GM21619 (cell line): ENCODE results near the gene MBD5.

Experiments
- ATAC-seq: cut with Tn5 transposase; IDR thresholded peaks from one replicate; pipeline ENCODE4 v1.9.1; 2021; ENCODE audit not compliant: unreplicated experiment

MBD5 gene

DNA sequence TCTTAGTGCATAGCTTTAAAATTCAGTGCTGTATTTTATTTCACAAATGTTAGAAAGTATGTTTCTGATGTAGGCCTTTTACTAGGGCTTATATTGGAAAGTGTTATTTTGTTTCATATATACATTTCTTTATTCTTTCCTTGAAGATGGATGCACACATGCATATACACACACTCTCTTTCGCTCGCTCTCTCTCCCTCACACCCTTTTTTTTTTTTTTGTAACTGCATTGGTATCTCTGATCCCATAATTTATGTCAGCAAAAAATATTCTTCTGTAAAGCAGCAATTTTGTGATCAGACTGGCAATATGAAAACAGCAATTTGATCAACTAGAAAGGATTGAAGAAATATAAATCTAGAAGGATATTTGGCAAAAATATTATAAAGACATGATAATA is 2.0 kb downstream of the MBD5 start:
- ATAC-seq, result no peak

DNA sequence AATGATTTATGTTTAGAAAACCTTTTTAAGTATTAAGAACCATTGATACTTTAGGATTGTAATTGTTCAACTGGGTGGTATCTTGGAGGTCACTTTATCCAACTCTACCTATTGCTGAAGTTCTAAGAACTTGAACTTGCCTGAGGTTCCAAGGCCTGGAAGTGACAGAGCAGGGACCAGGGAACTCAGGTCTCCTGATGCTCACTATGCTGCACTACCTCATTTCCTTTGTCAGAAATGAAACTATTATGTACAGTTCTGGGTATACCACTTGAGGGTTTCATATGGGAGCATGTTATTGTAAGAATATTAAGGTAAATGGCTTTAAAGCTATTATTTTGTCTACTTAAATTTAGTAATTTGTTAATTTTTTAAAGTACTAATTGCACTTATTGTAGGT is 3.0 kb downstream of the MBD5 start:
- ATAC-seq, result peak; percentile 29

DNA sequence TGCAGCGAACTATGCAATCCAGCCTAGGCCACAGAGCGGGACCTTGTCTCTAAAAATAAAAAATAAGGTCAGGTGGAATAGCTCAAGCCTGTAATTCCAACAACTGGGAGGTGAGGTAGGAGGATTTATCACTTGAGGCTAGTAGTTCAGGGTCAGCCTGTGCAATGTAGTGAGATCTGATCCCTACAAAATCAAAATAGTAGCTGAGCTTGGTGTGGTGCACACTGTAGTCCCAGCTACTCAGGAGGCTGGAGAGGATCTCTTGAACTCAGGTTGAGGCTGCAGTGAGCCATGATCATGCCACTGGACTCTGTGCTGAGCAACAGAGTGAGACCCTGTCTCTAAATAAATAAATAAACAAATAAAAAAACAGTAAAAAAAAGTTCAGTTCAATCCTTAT is 5.7 kb downstream of the MBD5 start:
- ATAC-seq, result no peak

DNA sequence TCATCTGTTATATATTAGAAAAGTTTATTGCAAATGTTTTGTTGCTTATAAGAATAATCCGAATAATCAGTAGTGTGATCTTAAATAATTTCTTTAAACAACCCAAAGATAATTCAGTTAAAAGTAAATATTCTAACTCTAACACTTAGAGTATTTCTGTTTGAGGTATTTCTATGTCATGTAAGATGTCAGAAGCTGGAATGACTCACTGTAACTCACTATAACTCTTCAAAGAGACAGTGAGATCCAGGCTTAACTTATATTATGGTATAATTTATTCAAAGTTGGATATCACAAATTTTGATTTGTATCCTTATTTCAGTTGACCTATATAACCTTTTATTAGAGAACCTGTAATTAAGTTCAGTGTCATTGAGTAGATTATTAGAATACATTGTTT is 6.9 kb downstream of the MBD5 start:
- no peak for ATAC-seq

DNA sequence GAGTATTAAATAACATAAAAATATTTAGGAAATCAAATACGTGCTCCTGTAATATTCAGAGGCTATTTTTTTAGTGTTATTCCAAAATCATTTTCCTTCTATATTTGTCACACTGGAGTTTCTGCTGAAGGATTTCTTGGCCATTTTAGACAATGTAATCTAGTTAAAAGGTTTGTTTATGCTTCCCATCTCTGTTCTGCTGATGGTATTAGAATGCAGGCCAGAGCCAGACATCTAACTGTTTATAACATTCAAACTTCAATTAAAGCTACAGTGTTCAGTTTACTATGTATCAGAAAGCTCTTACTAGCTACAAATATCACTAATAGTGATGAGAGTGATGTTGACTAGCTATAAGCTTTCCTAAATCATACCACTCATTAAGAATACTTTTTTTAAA is 7.9 kb downstream of the MBD5 start:
- no peak for ATAC-seq

DNA sequence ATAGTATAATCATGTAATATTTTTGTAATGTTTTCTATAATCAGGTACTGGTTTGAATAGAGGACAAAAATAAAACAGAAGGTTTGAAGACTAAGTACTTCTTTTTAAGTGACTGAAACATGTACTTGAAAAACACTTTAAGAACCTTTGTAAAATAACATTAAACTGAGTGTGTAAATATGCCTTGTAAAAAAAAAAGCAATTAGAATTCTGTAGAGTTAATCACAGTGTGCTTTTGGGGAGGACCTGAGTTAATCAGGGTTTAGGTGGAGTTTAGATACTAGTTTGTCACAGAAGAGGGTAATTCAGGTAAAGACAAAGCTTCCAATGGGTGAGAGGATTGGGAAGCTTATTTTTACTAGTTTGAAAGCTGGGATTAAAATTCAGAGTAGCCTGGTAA is 10.3 kb downstream of the MBD5 start:
- ATAC-seq, result no peak

DNA sequence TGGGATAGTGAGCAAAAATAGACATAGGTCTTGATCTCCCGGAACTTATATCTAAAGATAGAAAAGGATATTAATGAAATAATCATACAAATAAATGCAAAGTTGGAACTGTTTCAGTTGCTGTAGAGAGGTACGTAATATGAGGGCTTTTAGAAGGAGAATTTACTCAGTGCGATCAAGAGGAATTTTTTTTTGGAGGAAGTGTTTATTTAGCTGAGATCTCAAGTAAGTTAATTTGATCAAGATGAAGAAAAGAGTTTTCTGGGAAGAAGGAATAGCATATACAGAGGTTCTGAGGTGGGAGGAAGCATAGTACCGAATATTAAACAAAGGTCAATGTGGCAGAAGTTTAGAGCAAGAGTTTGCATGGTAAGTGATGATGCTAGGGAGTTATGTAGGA is 11.3 kb downstream of the MBD5 start:
- ATAC-seq, result no peak

DNA sequence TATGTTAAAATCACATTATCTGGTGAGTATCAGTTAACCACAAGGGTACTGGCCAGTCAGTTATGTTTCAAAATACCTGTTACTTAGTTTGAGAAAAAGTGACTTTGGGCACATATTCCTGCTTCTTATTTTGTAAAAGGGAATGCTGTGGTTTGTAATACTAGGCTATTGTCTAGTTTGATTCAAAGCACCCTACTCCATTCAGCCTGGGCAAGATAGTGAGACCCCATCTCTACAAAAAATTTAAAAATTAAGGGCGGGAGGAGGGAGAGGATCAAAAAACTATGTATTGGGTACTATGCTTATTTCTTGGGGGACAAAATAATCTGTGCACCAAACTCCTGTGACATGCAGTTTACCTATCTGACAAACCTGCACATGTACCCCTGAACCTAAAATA is 18.9 kb downstream of the MBD5 start:
- no peak for ATAC-seq

DNA sequence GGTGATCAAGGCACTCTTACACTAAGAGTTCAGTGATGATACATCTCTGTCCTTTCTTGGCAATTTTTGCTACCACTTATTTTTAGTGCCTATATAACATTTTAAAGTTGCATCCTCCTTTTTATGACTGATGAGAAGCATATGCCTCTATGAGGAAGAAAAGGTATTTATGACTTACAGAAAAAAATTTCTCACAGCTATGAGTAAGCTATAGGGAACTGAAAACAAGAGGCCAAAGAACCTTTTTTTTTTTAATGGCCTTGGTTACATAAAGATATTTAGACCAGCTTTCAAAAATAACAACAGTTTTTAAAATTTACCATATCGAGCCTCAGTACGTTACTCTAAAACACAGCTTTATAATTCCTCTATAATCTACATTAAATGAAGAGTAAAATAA is 21.3 kb downstream of the MBD5 start:
- peak; percentile 72 for ATAC-seq

DNA sequence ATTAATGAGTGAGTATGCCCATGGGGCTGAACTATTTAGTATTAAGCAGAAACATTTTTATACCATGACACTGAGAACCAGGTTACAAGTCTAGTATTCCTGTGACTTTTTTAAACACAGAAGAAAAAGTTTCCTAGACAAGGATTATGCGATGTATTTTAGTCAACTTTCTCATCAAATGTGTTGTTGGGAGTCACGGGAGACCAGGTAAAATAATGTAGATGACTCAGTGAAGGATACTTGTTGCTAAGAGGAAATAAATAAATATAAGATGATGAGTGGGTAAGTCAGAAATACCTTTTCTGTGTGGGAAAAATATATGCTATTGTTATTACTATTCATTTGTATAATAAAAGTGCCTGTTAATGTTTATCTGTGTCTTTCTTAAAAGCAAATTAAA is 23.4 kb downstream of the MBD5 start:
- ATAC-seq, result no peak

DNA sequence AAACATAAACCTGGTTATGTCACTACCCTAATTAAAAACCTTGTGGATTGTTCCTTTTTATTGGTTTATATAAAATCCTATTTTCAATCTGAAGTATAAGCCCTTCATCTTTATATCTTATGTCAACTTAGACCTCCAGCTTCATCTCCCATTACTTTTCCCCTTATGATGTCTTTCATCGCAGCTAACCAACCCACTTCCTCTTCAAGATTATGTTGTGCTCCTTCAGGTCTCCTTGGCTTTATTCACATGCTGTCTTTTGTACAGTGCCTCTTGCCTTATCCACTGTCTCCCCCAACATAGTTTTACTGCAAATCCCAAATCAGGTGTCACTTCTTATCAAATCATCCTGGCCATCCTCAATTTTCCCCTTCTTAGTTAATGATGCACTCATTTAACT is 25.9 kb downstream of the MBD5 start:
- ATAC-seq, result no peak

DNA sequence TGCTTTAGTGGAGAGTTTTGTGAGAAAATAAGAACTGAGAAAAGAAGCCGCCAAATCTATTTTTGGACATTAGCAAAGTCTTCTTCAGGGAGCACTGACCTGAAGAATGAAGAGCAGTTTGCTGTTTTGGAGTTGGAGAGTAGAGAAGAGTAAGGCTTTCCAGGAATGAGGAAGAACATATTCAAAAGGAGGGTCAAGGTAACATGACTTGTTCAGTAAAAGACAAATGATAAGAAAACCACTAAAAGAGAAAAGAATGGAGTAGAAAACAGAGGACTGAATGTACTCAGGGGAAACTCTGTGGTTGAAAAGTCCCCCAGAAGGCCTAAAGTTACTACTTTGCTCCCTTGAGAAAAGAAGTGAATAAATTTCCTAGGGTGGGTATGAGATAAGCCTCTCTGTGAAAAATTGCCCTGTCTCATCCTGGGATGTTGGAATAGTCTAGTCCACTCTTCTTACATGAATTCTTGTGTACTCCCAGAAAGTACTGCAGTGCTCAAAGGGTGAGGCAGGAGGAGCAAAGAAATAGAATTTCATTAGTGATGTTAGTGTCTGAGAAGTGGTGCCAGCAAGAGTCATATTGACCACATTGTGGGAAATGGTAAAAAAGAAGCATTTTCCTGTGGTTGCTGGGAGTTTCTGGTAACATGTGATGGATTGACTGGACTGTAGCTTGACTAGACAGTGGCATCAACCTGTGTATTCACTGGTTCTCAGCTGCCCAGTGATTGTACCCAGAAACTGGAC is 27.8 kb downstream of the MBD5 start:
- ATAC-seq, result peak; percentile 59

DNA sequence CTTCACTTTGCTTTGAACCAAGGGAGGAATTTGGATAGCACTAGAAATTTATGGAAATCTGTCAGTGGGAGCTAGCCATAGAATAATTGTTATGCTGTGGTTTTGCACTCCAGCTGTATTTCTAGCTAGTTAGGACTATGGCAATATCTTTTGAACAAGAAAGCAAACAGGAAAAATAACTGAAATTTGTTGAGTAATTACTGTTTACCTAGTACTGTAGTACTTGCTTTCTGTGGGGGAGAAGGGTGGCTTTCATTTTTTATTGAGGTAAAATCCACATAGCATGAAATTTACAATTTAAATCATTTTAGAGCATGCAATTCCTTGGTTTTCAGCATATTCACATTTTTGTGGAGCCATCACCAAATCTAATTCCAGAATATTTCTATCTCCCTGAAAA is 28.4 kb downstream of the MBD5 start:
- no peak for ATAC-seq

DNA sequence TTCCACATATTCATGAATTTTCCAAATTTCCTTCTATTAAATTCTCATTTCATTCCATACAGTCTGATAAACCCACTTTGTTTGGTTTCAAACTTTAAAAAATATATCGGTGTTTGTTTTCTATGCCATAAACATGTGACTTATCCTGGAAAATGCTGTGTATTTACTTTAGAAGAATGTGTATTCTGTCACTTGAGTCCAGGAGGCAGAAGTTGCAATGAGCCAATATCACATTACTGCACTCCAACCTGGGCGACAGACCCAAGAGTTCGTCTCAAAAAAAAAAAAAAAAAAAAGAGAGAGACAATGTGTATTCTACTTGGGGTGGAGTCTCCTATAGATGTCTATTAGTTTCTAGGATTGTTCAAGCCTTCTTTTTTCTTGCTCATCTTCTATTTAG is 31.8 kb downstream of the MBD5 start:
- ATAC-seq, result no peak

DNA sequence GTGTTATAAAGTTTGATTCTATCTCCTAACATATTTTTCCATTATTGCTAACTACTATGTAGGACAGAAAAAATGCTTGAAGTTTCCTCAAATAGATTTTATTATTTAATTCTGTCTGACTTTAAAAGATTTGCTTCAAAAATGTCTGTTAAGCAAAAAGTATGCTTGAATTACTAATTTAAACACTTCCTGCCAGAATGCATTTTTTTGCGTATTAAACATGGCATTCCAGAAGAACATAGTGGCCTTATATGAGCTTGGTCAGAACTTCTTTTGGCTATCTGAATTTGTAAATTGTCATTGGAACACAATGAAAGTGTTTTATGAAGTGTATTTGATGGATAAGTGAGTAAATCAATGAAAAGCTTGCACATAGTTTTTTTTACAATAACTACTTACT is 37.8 kb downstream of the MBD5 start:
- ATAC-seq, result no peak

DNA sequence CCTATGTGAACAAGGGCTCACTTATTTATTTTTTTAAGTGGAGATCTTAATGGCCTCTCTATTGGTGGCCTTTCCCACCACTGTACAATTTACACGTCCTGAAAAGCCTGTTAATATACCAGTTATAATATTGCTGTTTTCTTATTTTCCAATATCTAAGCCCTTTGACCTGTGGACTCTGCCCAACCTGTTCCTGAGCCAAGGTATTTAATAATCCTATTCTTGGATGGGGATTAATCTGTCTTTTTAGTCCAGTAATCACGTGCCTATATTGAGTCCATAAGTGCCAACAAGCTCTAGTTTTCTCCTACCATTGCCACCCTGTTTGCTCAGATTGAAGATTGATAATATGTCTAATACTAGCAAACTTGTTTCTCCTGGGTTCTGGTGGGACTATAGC is 42.7 kb downstream of the MBD5 start:
- ATAC-seq, result no peak

DNA sequence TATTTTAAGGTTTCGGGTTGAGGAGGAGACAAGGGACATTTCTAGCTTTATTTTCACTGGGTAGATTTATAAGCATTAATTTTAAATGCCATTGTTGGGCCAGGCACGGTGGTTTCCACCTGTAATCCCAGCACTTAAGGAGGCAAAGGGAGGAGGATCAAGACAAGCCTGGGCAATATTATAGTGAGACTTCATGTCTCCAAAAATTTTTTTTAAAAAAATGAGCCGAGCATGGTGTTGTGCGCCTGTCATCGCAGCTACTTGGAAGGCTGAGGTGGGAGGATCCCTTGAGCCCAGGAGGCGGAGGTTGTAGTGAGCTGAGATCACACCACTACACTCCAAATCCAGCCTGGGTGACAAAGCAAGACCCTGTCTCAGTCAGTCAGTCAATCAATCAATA is 45.0 kb downstream of the MBD5 start:
- no peak for ATAC-seq

DNA sequence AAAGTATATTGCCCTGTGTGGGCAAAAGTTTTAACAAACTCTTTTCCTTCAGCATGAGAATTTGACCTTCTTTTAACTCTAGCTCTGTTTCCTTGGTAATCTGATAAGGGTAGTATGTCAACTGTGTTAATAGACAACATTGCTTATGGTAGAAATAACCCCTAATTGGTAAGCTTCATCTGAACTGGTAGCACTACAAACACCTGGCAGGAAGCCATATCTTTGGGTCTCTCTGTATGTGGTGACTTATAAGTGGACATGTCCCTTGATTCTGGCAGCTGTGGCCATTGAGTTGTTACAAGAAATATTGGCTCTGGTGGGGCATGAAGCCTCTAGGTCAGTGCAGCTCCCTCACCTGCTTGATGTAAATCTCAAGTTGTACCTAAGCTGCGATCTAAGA is 46.9 kb downstream of the MBD5 start:
- ATAC-seq, result no peak

DNA sequence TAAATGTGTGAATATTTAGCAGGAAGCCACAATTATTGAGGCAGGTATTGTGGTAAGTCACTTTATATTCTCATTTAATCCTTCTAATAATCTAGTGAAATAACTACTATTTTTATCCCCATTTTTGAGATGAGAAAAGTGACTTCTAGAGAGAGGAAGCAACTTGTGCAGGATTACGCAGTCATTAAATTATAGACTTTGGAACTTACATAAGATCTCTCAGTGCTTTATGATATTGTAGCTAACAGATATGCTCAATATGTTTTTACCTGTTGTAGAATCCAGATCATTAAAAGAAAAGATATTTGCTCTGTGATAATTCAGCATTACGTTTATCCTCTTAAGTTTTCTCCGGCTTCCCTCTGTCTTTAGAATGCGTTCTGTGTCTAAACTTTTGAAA is 50.5 kb downstream of the MBD5 start:
- ATAC-seq, result no peak

DNA sequence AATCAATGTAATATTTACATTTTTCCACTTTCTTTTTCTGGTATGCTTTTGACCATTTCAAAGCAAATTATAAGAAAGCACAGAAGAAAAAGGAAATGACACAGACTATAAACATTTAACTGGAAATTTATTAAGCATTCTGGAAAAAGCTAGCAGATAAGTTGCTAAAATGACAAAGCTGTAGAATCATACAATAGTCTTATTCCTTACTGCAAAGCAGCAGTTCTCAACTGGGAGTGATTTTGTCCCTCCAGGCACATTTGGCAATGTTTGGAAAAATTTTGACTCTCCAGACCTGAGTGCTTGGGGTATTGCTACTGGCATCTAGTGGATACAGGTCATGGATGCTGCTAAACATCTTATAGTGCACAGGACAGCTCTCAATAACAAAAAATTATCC is 75.1 kb downstream of the MBD5 start:
- no peak for ATAC-seq

DNA sequence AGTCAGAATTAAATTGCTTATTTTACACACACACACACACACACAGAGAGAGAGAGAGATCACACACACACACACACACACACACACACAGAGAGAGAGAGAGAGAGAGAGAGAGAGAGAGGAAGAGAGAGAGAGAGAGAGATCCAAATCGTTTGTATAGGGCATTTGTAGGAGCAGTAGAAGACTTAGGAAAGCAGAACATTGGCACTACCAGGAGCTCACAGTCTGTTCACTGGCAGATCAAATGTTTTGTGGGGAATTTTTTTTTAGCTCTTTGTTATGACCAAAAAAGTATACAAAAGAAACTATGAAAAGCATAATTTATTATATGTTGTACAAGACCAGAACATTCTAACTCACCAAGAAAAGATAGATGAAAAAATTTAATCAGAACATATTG is 81.8 kb downstream of the MBD5 start:
- no peak for ATAC-seq

DNA sequence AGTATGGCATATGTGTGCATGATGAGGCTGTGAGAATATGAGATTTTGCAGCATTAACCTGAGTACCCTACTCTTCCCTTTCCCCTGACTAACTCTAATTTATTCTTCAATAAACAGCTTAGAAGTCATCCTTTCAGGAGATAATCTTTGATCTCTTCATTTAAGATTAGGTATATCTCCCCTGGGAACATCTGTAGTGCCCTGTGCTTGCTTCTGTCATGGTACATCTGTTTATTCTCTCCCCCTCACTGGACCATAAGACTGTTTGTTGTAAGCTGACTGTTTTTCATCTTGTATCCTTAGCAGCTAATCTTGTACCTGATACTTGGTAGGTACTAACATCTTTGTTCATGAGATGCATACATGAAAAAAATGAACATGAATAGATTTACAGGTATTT is 83.1 kb downstream of the MBD5 start:
- ATAC-seq, result no peak

DNA sequence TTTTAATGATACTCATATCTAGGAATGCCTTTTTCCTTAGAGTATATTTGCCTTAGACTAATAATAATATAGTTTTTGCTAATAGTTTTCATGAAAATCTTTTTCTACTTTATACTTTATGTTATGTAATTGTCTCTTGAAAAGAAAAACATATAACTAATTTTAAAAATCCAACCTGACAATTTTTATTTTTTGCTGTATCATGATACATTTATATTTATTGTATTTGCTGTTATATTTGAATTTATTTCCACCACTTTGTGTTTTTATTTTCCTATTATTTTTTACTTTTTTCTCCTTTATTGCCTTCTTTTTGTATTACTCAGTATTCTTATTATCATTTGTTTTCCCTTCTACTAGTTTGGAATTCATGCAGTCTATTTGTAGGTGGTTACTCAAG is 85.4 kb downstream of the MBD5 start:
- no peak for ATAC-seq

DNA sequence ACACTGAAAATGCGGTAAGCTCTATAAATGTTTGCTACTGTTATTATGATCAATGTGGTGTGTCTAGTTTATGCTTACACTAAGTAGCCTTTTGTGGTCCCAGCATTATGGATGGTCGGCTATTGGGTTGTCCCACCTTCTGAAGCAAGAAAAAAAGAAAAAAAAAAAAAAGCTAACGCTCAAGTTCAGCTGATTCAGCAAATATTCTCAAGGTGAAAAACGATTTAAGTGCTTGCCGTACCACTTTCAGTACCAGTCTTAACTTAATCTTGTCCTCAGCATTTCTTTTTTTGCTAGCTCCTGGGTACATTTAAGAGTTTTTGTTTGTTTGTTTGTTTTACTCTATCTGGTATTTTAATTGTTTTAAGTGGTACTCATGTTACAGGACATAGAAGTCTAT is 87.5 kb downstream of the MBD5 start:
- no peak for ATAC-seq
